BJ (cell line): ENCODE results near the gene TMEM161B. TPM values are rescaled to one million over a fixed set of nuclear protein-coding genes. Genes with fewer than 3 reads are reported as not detected.
"Not testable (repeated sequence)": the region's sequence is repeated elsewhere in the genome, so short reads cannot be mapped to it uniquely, and the experiment has no call there.

Experiments used
- CTCF ChIA-PET: fragments of 350-600 bp; formaldehyde crosslinking; extraction: SDS; loops from one replicate; lab custom pipeline; 2021; ENCODE audit warnings: antibody characterized with exemption, inconsistent platforms; lab: Yijun Ruan, JAX
- POLR2A ChIA-PET: fragments of 300-600 bp; sonication (Branson Sonifier 250); formaldehyde crosslinking; extraction: SDS; loops from one replicate; lab custom pipeline; 2021; ENCODE audit warnings: antibody characterized with exemption; lab: Charles Lee
- DNase-seq: peaks from one replicate; pipeline ENCODE4 v3.0.0-alpha.2; 2011; ENCODE audit warnings: low read depth
- H3K27me3 ChIP-seq: 2 replicates; pipeline ENCODE4 v1.6.0; 2011; ENCODE audit warnings: low read length; ENCODE audit not compliant: control insufficient read depth, insufficient read depth
- H3K36me3 ChIP-seq: 2 replicates; pipeline ENCODE4 v1.5.1; 2011; ENCODE audit warnings: low read length; ENCODE audit not compliant: control insufficient read depth, insufficient read depth
- H3K4me3 ChIP-seq: 2 replicates; pipeline ENCODE4 v1.5.1; 2011; ENCODE audit warnings: low read depth, mild to moderate bottlenecking, control low read depth, low read length
- polyA plus RNA-seq: library from polyadenylated mRNA; depleted of rRNA; stranded (reverse); fragments of >200 nt; gene quantifications from 2 replicates; pipeline ENCODE4 v1.2.3, GENCODE V29; 2011
- TF ChIP-seq, protein P1 (sequence below): IDR thresholded peaks from 2 replicates; pipeline ENCODE4 v1.5.1; 2011; ENCODE audit warnings: low read depth, mild to moderate bottlenecking, control low read depth, inconsistent platforms, low read length, moderate library complexity; ENCODE audit not compliant: insufficient read depth

TMEM161B gene
- polyA plus RNA-seq, 1 experiment = 6.6 TPM

DNA sequence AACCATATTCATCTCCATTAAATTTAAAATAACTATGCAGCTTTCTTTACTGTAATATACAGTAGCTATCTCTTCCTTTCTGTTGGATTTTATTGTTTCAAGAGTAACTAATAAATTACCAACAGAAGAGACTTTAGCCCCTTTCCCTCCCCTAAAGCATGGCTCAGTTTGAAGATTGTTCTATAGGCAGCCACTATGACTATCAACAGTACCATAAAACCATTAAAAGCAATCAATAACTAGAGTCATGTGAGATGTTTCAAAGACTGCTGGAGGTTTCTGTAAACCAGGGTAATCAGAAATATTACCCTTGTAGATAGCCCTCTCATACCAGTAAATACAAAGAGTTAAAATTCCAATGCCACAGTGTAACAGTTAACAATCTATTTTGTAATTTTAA, 73.0 kb downstream of the TMEM161B start:
- H3K4me3 ChIP-seq = no peak overlapping the region
- CTCF ChIA-PET = no interaction called here
- H3K27me3 ChIP-seq = no peaks in the 10 kb centered on the region
- POLR2A ChIA-PET = no interaction called here
- no peaks in the 10 kb centered on the region for H3K36me3 ChIP-seq
- DNase-seq = no peak
- TF ChIP-seq, protein P1, sequence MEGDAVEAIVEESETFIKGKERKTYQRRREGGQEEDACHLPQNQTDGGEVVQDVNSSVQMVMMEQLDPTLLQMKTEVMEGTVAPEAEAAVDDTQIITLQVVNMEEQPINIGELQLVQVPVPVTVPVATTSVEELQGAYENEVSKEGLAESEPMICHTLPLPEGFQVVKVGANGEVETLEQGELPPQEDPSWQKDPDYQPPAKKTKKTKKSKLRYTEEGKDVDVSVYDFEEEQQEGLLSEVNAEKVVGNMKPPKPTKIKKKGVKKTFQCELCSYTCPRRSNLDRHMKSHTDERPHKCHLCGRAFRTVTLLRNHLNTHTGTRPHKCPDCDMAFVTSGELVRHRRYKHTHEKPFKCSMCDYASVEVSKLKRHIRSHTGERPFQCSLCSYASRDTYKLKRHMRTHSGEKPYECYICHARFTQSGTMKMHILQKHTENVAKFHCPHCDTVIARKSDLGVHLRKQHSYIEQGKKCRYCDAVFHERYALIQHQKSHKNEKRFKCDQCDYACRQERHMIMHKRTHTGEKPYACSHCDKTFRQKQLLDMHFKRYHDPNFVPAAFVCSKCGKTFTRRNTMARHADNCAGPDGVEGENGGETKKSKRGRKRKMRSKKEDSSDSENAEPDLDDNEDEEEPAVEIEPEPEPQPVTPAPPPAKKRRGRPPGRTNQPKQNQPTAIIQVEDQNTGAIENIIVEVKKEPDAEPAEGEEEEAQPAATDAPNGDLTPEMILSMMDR = no peak

DNA sequence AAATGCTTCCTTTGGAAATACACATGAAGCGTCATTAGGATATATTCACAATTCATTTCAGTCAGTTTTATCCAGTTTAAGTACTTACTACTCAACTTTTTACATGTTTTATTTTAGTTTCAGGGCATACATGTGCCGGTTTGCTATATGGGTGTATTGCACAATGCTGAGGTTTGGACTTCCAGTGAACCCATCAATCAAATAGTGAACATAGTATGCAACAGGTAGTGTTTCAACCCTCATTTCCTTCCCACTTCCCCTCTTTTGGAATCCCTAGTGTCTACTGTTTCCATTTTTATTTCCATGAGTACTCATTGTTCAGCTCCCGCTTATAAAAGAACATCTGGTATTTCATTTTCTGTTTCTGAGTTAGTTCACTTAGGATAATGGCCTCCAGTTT, 74.7 kb downstream of the TMEM161B start:
- H3K27me3 ChIP-seq = no peaks in the 10 kb centered on the region
- CTCF ChIA-PET = interaction anchor here (0.9 kb wide), 1 partner anchor 21 kb away, joined by 4 read pairs; no protein-coding TSS in a partner anchor
- no peaks in the 10 kb centered on the region for H3K36me3 ChIP-seq
- TF ChIP-seq, protein P1 = no peak
- no peak for DNase-seq
- no peak overlapping the region for H3K4me3 ChIP-seq
- POLR2A ChIA-PET = no interaction called here

GRCh38 chr5:88190106-88190834, 78.4 kb downstream of the TMEM161B start:
- H3K27me3 ChIP-seq = no peaks in the 10 kb centered on the region
- H3K4me3 ChIP-seq = no peak overlapping the region
- ChIA-PET POLR2A (no interaction called here), CTCF (no interaction called here)
- H3K36me3 ChIP-seq = no peaks in the 10 kb centered on the region; the same call in 1 of the 2 replicates
- no peak for DNase-seq
- TF ChIP-seq, protein P1 = no peak

DNA sequence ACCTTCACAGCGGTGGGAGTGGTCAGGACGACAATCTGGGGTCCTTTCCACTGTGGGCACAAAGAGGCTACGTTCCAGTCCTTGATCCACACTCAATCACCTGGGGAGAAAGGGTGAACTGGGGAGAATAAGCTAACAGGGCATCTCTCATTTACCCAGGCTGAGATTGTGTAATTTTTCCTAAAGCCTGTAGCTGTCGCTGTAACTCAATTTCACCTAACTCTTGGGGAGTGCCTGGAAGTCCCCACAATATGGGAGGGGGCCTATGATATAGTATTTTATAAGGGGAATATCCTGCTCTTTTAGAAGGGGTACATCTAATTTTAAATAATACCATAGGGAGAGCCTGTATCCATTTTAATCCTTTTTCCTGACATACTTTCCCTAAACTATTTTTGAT, 79.2 kb downstream of the TMEM161B start:
- H3K36me3 ChIP-seq, POLR2A ChIA-PET, H3K27me3 ChIP-seq, CTCF ChIA-PET, DNase-seq, H3K4me3 ChIP-seq: not testable (repeated sequence)

GRCh38 chr5:88188458-88189132, 80.0 kb downstream of the TMEM161B start:
- no peaks in the 10 kb centered on the region for H3K27me3 ChIP-seq
- DNase-seq = no peak
- H3K4me3 ChIP-seq = no peak overlapping the region
- TF ChIP-seq, protein P1 = no peak
- POLR2A ChIA-PET = no interaction called here
- CTCF ChIA-PET = interaction anchor here (0.6 kb wide), 1 partner anchor 72 kb away, joined by 3 read pairs; no protein-coding TSS in a partner anchor
- H3K36me3 ChIP-seq = no peaks in the 10 kb centered on the region; the same call in 1 of the 2 replicates
